KG1 (cell line): Measurements from ENCODE around the gene HLA-DPB1.
"Not testable (repeated sequence)": the region's sequence is repeated elsewhere in the genome, so short reads cannot be mapped to it uniquely, and the experiment has no call there.

ENCODE experiments used
- DNase-seq: peaks from one replicate; lab custom pipeline; 2025; lab: John Stamatoyannopoulos, UW

HLA-DPB1 gene

GRCh38 chr6:33071569-33071968 is 4.2 kb upstream of the HLA-DPB1 start:
- DNase-seq = no peak

DNA sequence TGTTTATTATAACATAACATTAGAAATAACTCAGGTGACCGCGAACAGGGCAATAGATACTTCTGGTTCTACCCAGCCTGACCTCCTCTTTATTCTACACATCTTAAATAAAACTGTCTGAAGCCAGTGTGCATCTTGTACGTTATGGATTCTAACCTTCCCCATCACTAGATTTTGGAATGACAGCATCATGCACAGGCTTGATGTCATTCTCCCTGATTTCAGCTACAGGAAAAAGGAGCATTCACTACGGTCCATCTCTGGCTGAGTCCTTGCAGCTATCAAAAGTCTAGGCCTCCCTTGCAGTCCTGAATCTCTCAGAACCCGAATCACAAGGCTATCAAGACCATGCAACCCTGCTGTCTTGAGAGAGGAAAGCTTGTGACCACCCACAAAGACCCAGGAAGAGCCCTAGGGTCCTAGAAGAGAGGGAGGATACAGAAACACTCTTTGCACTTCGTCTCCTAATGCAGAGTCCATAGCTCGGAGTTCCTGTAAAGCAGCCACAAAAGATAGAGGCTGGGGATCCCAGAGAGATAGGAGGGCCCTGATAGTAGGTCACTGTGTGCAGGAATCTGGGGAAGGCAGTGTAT is 3.2 kb upstream of the HLA-DPB1 start:
- no peak for DNase-seq

DNA sequence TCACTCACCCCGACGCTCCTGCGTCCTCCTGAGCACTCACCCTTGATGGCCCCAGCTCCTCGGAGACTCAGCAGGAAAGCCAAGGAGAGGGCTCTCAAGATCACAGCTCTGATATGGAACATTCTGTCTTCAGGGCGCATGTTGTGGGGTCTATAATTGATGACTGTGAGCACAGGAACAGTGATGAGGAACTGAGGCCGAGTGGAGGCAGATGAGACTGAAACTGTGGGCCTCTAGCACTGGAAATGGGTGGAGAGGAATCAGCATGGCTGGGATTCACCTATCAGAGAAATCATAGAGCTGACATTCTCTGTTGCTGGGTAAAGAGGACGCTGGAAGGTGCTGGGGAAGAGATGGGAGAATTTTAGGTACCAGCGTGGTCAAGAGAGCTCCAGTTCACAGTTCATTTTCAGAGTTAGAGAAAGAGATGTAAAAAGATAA is 2.3 kb upstream of the HLA-DPB1 start, which contains the start of gene HLA-DPA1:
TSS of gene HLA-DPA1 (minus strand) at position 219 of the 441 bp plus-strand sequence.
- peak; percentile 77 for DNase-seq

DNA sequence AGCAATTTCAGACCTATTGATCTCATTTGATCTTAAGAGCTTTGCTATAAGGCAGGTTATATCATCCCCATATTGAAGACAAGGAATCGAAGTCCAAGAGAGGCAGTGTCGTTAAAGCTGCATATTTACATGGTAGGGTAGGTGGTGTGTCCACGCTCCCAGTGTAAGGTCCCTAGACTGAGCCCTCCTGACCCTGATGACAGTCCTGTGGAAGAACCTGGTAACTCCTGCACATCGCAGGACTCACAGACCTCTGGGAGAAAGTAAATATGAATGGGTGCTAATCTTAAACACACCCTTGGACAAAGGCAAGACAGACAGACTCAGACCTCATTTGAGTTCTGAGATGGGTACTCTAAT is 602 bp upstream of the HLA-DPB1 start:
- no peak for DNase-seq

- no peak for DNase-seq
These were observed 680 bp downstream of the HLA-DPB1 start for GRCh38 chr6:33076406-33076934.

DNA sequence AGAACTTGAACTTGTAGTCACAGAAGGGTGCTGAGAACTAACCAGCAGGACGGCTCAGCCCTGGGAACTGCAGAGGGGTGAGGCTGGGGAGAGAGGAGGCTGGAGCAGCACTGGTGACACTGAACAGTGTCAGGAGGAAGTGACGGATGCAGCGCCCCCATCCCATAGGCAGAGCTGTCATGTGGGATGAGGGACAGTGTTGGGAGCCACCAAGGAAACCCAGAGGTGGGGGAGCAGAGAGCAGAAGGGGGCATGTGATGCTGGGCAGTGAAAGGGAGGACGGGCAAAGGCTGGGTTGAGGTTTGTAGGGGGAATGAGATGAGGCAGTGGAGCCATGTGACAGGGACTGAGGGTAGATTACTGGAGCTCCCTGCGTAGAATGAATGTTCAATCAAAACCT is 2.1 kb downstream of the HLA-DPB1 start:
- no peak for DNase-seq

- DNase-seq = no peak
These were observed 2.7 kb downstream of the HLA-DPB1 start for GRCh38 chr6:33078442-33078841.

GRCh38 chr6:33078919-33079521 is 3.2 kb downstream of the HLA-DPB1 start:
- DNase-seq = no peak

DNA sequence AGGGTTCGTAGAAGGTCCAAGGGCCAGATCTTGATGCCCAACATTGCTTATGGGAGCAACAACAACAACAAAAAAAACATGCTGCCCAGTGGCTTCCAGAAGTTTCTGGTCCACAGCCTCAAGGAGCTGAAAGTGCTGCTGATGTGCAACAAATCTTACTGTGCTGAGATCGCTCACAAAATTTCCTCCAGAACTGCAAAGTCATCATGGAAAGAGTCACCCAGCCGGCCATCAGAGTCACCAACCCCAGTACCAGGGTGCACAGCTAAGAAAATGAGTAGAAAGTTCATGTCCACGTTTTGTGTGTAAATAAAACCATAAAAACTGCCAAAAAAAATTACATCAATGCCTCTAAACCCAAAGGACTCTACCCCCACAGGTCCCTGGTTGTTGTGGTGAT is 3.8 kb downstream of the HLA-DPB1 start:
- DNase-seq = no peak

- no peak for DNase-seq
These were observed 4.6 kb downstream of the HLA-DPB1 start for GRCh38 chr6:33080127-33081089.

GRCh38 chr6:33081098-33081824 is 5.5 kb downstream of the HLA-DPB1 start:
- DNase-seq = no peak

GRCh38 chr6:33082702-33083101 is 6.9 kb downstream of the HLA-DPB1 start:
- no peak for DNase-seq

GRCh38 chr6:33085627-33086026 is 9.8 kb downstream of the HLA-DPB1 start:
- DNase-seq = no peak

DNA sequence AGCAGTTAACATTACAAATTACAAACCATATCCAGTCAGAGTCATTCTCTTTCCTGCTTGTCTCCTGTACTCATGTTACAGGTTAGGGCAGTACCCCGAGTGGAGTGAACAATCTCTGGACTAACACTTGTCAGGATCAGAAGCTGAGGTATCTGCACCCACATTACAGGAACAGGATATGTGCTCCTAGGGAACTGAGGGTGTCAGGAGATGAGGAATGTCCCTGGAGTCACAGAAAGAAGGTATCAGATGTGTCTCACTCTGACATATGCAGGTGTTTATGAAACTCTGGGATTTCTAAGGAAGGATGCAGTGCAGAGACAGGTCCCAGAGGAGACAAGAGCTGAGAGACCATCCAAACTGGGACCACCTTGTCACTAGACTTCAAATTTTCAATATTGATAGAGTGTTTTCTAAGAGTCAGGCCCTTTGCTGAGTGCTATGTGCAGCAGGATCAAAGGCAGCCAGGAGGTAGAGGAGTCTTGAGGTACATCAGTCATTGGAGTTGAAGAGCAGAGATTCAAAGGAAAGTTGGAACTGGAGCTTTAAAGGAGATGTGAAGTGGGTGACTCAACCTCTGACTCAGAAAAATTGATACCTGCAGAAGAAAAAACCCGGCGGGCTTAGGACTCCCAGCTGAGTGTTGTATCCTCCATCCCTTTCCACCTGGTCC is 12.6 kb downstream of the HLA-DPB1 start:
- DNase-seq = no peak

GRCh38 chr6:33088931-33089620 is 13.3 kb downstream of the HLA-DPB1 start:
- no peak for DNase-seq

DNA sequence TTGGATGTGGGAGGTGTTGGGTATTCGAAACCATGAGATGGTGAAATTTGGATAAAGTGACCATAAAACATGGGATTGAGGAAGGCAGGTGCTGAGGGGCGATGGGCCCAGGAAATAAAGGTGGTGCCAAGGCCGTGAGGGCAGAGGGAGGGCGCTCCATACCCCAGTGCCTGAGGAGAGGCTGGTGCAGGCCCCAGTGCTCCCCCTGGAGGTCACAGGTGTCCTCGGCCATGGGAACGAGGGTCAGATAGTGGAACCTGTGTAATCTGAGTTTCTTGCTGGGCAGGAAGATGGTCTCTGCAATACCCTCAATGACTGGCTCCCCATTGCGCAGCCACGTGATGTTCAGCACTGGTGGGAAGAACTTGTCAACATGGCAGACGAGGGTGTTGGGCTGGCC is 16.2 kb downstream of the HLA-DPB1 start:
- DNase-seq = no peak

DNA sequence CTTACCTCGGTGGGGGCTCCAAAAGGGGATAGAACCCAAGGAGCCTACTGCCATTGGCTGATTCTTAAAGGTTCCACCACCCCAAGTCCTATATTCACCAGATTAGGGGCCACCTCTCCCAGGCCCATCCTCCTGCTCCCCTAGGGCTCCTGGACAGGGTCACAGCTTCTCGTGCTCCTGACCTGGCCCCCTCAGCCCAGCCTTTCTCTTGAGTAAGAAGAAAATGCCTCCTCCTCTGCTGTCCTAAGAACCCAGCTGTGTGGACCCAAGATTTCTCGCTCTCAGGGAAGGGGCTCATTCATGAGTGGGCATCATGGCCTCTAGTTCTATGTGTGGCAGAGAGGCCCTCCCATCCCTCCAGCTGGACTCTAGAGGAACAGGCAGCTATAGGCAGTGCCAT is 16.6 kb downstream of the HLA-DPB1 start:
- DNase-seq = no peak

DNA sequence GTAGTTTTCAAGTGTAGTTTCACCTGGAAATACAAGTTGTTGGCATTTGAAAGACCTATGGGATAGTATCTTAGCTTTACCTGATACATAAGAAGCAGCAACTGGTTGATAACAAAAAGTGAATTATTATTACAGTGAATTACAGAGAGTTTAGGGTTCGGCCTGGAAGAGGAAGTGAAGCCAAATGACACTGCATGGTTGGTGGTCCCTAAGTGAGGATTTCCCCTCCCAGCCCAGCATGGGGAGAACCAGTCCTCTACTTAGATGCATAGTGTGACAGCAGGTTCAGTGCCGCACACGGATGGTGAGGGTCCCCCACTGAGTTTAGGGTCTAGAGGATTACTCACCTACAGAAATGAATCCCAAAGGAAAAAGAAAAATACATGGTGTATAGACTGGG is 18.1 kb downstream of the HLA-DPB1 start:
- DNase-seq = no peak

DNA sequence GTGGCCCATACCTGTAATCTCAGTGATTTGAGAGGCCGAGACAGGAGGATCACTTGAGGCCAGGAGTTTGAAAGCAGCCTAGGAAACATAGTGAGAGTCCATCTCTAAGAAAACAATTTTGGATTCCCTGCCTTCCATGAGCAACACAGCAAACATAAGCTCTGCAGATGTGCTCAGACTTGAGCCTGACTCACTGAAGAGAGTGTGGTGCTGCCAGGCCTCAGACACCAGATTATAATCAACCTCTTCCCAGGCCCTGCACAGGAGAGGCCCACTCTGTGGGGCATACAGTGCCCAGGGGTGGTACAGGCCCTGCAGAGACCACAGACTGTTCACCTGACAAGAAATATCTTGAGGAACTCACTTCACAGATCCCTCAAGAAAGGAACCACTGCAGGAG is 19.9 kb downstream of the HLA-DPB1 start:
- no peak for DNase-seq

DNA sequence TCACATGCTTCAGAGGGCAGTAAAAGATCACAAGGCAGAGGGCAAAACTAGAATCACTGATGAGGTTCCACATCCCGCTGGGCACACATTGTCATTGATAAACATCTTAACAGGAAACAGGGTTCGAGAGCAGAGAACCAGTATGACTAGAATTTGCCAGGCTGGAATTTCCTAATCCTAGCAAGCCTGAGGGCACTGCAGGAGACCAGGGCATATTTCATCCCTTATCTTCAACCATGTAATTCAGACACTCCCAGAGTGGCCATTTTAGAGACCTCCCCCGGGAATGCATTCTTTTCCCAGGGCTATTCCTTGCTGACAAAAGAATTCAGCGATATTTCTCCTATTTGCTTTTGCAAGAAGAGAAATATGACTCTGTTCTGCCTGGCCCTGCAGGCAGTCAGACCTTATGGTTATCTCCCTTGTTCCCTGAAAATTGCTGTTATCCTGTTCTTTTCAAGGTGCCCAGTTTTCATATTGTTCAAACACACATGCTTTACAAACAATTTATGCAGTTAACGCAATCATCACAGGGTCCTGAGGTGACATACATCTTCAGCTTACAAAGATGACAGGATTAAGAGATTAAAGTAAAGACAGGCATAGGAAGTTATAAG is 25.4 kb downstream of the HLA-DPB1 start:
- not testable (repeated sequence) for DNase-seq
